ENCODE results near the gene CCDC106.

Gene CCDC106

GRCh38 chr19:55686311-55687050 lies 38.5 kb downstream of the CCDC106 start:
- DNase-seq: no peak

- DNase-seq: no peak
Observed at GRCh38 chr19:55687281-55688201, 39.5 kb downstream of the CCDC106 start.

GRCh38 chr19:55688422-55689218 lies 40.6 kb downstream of the CCDC106 start:
- DNase-seq: no peak

GRCh38 chr19:55689411-55690108 lies 41.5 kb downstream of the CCDC106 start:
- DNase-seq: no peak

- DNase-seq: no peak
Observed at GRCh38 chr19:55690109-55690768, 42.2 kb downstream of the CCDC106 start.

- no peak for DNase-seq
Observed at GRCh38 chr19:55690769-55691545, 42.9 kb downstream of the CCDC106 start.

- DNase-seq: no peak
Observed at GRCh38 chr19:55691561-55692481, 43.8 kb downstream of the CCDC106 start.

GRCh38 chr19:55692681-55693081 lies 44.7 kb downstream of the CCDC106 start:
- DNase-seq: no peak

- DNase-seq: no peak
Observed at GRCh38 chr19:55693336-55693974, 45.4 kb downstream of the CCDC106 start.

- no peak for DNase-seq
Observed at GRCh38 chr19:55694241-55694655, 46.2 kb downstream of the CCDC106 start.

- no peak for DNase-seq
Observed at GRCh38 chr19:55694656-55695491, 46.9 kb downstream of the CCDC106 start.

GRCh38 chr19:55695511-55696290 lies 47.7 kb downstream of the CCDC106 start:
- no peak for DNase-seq

- DNase-seq: no peak
Observed at GRCh38 chr19:55696301-55697068, 48.5 kb downstream of the CCDC106 start.

- no peak for DNase-seq
Observed at GRCh38 chr19:55697069-55697440, 49.0 kb downstream of the CCDC106 start.

- DNase-seq: no peak
Observed at GRCh38 chr19:55697698-55698097, 49.7 kb downstream of the CCDC106 start.

GRCh38 chr19:55698256-55698655 lies 50.2 kb downstream of the CCDC106 start:
- no peak for DNase-seq

- DNase-seq: no peak
Observed at GRCh38 chr19:55699221-55699620, 51.2 kb downstream of the CCDC106 start.
